ENCODE results near the gene AOAH.

GRCh38 chr7:36514289-36515243, 209.7 kb downstream of the AOAH start:
- TF ChIP-seq CTCF (IDR thresholded peaks at IDR 0.05) (no peak), EZH2 (IDR thresholded peaks at IDR 0.05) (no peak)

All from neural progenitor cell (in vitro differentiated cells).